GM21423 (cell line): Measurements from ENCODE around the gene GEMIN8.

ENCODE experiments used
- ATAC-seq: cut with Tn5 transposase; IDR thresholded peaks from one replicate; pipeline ENCODE4 v1.9.1; 2021; ENCODE audit warnings: mild to moderate bottlenecking, moderate library complexity; ENCODE audit not compliant: unreplicated experiment

GEMIN8 gene

GRCh38 chrX:14029425-14030173 lies at the start of gene GEMIN8:
GEMIN8 (minus strand) TSS chrX:14029892; CDS start chrX:14021478, 8,414 bp downstream.
- peak; percentile 85 for ATAC-seq

DNA sequence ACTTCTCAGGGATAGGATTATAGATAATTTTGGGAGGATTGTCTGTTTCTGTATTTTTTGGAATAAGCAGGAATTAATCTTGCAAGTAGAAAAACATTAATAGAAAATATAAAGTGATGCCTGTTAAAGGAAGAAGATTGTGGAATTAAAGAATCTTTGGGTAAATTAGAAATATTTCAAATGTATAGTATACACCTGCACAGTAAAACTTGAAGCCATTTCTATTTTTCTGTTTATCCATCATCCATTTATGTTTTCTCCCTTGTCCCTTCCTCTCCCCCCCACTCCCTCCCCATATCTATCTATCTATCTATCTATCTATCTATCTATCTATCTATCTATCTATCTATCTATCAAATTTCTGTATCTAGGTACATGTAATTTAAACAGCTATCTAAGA lies 46.9 kb upstream of the GEMIN8 start:
- ATAC-seq, result no peak

GRCh38 chrX:14073556-14073955 lies 43.9 kb upstream of the GEMIN8 start:
- ATAC-seq, result no peak

DNA sequence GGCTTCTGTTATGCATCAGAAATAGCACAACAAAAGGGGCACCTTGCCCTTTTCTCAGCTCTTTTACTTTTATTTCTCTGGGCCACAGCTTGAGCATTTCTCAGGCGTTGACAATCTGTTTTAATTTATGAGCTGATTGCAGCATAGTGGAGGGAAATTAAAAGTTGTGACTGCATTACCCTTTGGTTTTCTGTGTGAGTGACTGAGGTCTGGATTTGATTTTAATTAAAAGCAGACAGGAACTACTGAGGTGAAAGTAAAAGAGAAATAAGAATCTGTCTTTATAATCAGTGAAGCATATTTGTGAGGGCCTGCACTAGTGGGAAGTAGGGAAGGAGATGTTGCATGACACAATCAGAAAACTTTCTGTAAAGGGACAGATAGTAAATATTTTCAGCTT lies 43.4 kb upstream of the GEMIN8 start:
- ATAC-seq, result no peak

DNA sequence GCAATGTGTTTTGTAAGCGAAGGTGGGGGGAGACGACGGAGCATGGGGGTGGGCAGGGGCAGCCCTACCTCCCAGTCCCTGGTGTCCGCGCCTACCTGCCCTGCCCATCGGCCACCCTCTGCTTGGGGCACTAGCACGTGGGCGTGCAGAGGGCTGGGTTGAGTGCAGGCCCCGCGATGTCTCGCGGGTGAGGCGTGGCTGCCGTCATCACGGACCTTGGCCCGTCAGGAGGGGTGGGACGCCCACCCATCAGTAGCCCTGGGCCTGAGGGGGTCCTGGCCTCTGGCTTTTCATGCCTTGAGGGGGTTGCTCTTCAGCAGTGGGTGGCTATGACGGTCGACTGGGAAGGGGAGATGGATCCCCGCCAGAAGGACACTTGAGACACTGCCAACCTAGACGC lies 36.1 kb upstream of the GEMIN8 start:
- no peak for ATAC-seq

- ATAC-seq, result no peak
These were observed 35.1 kb upstream of the GEMIN8 start for GRCh38 chrX:14064626-14065432.

- ATAC-seq, result no peak
These were observed 32.8 kb upstream of the GEMIN8 start for GRCh38 chrX:14062524-14062923.

GRCh38 chrX:14056206-14056605 lies 26.5 kb upstream of the GEMIN8 start:
- no peak for ATAC-seq

DNA sequence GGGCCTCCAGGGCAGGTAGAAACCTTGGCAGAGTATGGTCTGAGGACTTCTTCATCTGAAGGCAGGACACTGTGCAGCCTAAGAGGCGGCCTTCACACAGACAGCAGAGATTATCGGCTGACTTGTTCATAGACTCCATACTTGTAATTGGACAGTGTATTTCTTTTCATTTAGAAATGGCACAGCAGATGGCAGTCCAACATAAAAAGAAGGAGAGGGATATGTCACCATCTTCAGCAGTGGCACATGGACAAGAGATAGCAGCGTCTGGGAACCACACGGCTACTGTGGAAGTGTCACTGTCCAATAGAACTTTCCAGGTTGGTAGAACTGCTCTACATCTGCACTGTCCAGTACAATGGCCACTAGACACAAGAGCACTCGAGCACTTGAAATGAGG lies 21.7 kb upstream of the GEMIN8 start:
- no peak for ATAC-seq

- no peak for ATAC-seq
These were observed 21.0 kb upstream of the GEMIN8 start for GRCh38 chrX:14050709-14051108.

DNA sequence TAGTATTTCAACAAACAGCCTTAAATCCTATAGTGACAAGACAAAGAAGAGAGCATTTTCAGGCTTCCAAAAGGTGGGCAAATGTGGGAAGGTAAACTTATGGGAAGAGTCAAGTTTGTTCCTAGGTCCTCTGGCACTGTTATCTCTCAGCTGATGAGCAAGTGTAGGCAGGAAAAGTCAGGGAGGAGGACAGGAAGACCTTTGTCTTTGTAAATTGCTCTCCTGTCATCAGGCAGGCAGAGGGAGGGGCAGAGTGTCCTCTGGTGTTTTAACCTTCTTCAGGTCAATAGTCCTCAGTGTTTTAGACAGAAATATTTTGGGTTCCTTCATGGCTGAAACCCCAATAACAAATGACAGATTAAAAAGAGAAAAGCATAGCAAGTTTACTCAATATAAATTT lies 13.5 kb upstream of the GEMIN8 start:
- ATAC-seq, result no peak

DNA sequence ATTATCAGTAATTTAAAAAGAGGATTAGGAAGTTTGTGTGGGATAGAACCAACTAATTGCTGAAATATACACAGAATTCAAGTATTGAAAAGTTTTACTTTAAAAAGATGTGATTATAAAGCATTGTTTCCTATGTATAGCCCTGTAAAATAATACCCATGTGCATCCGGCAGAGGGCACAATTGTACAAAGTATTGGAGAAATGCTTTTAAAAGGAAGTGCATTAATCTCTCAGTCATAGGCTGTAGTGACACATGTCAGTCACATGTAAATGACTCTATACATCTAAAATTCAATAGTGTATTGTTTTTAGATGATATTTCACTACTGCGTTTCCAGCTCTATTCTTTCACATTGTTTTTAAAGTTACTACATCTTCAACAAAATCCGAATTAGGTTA lies 9.7 kb upstream of the GEMIN8 start:
- peak; percentile 72 for ATAC-seq

- ATAC-seq, result no peak
These were observed 8.8 kb upstream of the GEMIN8 start for GRCh38 chrX:14038375-14039085.

DNA sequence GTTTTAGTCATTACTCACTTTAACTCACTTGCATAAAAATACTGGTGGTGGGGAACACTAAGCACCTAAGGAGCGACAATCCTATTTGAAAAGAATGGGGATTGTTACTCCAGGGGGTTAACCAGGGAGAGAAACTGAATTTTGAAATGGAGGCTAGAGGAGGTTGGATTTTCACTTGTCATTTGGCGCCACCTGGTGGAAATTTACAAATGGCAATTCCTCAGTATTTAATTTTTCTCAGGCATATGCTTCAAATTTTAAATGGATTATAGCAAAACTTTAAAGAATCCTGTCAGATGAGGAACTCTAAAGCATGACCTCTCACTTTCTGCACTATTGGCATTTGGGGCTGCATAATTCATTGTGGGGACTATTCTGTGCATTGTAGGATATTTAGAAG lies 2.7 kb upstream of the GEMIN8 start:
- no peak for ATAC-seq

DNA sequence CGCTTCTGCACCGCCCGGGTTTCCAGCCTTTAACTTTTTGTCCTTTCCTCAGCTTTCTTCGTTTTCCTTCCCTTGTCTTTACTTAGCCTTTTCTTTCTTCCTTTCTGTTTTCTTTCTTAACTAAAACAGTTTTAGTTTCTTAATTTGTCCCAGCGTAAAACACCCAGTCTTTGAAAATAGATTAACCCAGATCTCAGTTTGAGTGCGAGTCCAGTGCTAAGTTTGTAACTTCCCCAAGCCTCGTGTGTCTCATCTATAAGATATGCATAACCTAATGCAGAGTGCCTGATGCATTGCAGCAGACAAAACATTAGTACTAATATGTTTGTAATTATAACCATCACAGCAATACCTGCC lies 460 bp upstream of the GEMIN8 start:
- ATAC-seq, result no peak

GRCh38 chrX:14029039-14029424 lies 660 bp downstream of the GEMIN8 start:
- ATAC-seq, result no peak

DNA sequence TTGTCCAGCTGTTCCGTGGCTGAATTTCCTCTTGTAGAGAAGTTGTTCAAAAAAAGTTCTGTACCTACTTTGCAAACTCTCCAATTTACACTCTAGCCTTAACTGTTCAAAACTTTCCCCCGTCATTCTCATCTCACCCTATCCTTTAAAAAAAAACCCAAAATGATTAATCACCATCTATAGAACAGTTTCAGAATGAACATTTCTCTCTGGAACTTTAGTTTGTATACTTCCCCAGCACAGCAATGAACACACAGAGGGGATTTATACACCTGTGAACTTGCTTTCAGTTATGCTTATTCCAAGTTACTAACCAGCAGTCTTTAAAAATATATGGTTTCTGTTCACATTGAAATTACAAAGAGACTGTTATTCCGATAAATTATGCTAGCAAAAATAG lies 1.2 kb downstream of the GEMIN8 start:
- no peak for ATAC-seq

GRCh38 chrX:14027511-14028019 lies 2.1 kb downstream of the GEMIN8 start:
- ATAC-seq, result peak; percentile 27

DNA sequence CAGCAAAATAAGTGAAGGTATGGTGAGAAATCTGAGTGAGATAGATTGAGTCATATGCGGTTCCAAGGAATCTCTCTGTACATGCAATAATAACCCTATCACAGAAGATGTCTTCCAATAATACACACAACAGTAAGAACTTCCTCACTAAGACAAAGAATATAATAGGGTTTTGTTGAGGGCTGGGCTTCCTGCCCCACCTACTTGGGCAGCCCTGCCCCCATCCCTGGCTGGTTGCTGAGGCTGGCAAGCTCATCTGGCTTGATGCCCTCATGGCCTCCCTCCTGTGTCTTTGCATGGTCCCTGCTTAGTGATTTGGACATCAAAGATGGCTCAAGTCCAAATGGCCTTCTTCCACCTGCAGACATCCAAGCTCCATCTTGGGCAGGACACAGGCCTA lies 2.7 kb downstream of the GEMIN8 start:
- no peak for ATAC-seq

DNA sequence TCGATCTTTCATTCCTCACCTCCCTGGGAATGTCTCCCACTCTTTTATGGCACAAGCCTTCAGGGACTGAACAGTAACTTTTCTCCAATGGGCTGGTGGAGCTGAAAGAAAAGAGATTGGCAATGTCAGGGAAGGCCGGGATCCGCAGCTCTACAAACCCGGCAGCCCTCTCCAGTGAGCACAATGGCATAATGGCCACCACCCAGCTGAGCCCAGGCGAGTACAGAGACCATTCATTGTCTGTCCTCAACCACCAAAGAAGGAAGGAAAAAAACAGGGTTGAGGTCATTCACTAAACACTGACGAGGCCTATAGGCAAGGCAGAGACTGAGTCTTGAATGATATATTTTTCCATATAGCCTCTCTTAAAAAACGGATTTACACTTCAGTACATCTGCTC lies 3.6 kb downstream of the GEMIN8 start:
- ATAC-seq, result no peak

DNA sequence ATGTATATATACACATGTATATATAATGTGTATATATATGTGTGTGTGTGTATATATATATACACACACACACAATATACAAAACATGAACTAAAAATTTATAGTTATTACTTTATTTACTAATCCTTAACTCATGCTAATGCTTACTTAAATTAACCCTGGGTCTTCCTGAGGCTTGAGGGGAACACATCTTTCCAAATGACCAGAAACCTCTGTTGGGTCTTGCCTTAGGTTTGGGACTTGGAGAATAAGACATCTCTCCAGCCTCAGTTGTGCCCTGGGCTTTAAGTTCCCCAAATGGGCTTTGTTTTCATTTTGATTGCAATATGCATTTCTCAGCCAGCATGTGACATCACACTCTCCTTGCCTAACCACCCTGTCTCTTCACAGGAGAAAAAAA lies 7.7 kb downstream of the GEMIN8 start:
- no peak for ATAC-seq

- ATAC-seq, result no peak
These were observed 12.3 kb downstream of the GEMIN8 start for GRCh38 chrX:14017399-14017798.
